ENCODE measurements around the gene GJB1.

Gene GJB1

GRCh38 chrX:71191248-71191647 lies 31.8 kb upstream of the GJB1 start:
- DNase-seq (ENCODE audit: extremely low read depth, low read depth), result no peak
- H3K4me3 ChIP-seq (replicated peaks; ENCODE audit: low read depth, low read length), result no peak overlapping the region
- no peak for TF ChIP-seq CTCF (IDR thresholded peaks at IDR 0.05; ENCODE audit: low read depth, low read length, missing control alignments)

- DNase-seq (ENCODE audit: extremely low read depth, low read depth), result no peak
- no peak overlapping the region for H3K4me3 ChIP-seq (replicated peaks; ENCODE audit: low read depth, low read length)
- no peak for TF ChIP-seq CTCF (IDR thresholded peaks at IDR 0.05; ENCODE audit: low read depth, low read length, missing control alignments)
These were observed 26.9 kb upstream of the GJB1 start for GRCh38 chrX:71195964-71196649.

- no peak for DNase-seq (ENCODE audit: extremely low read depth, low read depth)
- no peak for TF ChIP-seq CTCF (IDR thresholded peaks at IDR 0.05; ENCODE audit: low read depth, low read length, missing control alignments)
- H3K4me3 ChIP-seq (replicated peaks; ENCODE audit: low read depth, low read length), result no peak overlapping the region
These were observed 25.0 kb upstream of the GJB1 start for GRCh38 chrX:71198066-71198465.

- no peak overlapping the region for H3K4me3 ChIP-seq (replicated peaks; ENCODE audit: low read depth, low read length)
- no peak for DNase-seq (ENCODE audit: extremely low read depth, low read depth)
- TF ChIP-seq CTCF (IDR thresholded peaks at IDR 0.05; ENCODE audit: low read depth, low read length, missing control alignments), result no peak
These were observed 23.6 kb upstream of the GJB1 start for GRCh38 chrX:71199252-71200008.

- TF ChIP-seq CTCF (IDR thresholded peaks at IDR 0.05; ENCODE audit: low read depth, low read length, missing control alignments), result no peak
- no peak overlapping the region for H3K4me3 ChIP-seq (replicated peaks; ENCODE audit: low read depth, low read length)
- DNase-seq (ENCODE audit: extremely low read depth, low read depth), result no peak
These were observed 12.2 kb upstream of the GJB1 start for GRCh38 chrX:71210816-71211215.

- TF ChIP-seq CTCF (IDR thresholded peaks at IDR 0.05; ENCODE audit: low read depth, low read length, missing control alignments), result no peak
- no peak overlapping the region for H3K4me3 ChIP-seq (replicated peaks; ENCODE audit: low read depth, low read length)
These were observed 10.5 kb upstream of the GJB1 start for GRCh38 chrX:71212536-71212935.

More at GRCh38 chrX:71212536-71212935, 10.5 kb upstream of the GJB1 start:
- no peak for DNase-seq (ENCODE audit: extremely low read depth, low read depth)

Data from HFF-Myc (cell line).